GM21786 (cell line): ENCODE results near the gene GAREM2.
"Not testable (repeated sequence)": the region's sequence is repeated elsewhere in the genome, so short reads cannot be mapped to it uniquely, and the experiment has no call there.

Source experiments
- ATAC-seq: cut with Tn5 transposase; IDR thresholded peaks from one replicate; pipeline ENCODE4 v1.9.1; 2021; ENCODE audit not compliant: unreplicated experiment

The GAREM2 gene

DNA sequence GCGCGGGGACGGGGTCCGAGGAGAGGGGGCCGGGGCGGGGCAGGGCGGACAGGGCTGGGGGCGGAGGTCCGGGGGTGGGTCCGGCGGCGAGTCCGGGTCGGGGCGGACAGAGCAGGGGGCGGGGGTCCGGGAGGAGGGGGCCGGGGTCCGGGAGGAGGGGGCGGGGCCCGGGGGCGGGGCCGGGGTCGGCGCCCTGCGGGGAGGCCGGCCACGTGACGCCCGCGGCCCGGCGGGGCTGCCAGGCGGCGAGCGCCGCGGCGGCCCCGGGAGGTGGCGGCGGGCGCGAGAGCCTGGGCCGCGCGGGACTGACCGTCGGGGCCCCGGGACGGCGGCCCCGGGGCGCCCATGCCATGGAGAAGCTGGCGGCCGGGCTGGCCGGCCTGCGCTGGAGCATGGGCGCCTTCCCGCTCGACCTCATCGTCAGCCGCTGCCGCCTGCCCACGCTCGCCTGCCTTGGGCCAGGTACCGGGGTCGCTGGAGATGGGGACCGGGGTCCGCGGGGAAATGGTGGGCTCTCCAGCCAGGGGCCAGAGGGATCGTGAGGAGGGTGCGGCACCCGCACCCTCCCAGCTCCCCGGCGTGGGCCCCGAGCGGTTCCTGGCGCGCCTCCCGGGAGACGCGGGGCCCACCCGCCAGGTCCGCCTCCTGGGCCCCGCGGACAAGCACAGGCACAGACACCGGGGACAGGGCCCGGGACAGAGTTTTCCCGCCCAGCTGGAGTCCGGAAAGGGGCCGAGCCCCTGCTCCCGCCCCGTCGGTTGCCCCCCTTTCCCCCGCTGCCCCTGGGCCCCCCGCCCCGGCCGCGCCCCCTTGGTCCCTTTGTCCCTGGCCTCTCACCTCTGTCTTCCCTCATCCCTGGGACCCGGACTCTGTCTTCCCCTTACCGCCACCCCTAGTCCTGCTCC, at the start of gene GAREM2:
TSS of gene GAREM2 (plus strand) at position 218 of the 905 bp plus-strand sequence. CDS start at position 351, 133 bp downstream.
- no peak for ATAC-seq

DNA sequence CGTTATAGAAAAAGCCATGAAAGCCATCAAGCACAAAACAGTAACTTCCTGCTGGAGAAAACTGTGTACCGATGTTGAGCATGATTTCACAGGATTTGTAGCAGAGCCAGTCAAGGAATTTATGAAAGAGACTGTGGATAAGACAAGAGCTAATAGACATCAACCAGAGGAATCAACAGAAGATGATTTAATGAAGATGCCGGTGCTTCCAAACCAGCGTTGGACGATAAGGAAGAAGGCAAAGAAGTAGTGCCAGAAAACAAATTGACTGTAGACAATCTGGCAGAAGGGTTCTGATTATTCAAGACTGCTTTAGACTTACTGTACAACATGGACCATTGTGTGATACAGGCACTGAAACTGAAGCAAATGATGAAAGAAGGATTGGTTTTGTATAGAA, 49.5 kb upstream of the GAREM2 start:
- ATAC-seq = no peak

DNA sequence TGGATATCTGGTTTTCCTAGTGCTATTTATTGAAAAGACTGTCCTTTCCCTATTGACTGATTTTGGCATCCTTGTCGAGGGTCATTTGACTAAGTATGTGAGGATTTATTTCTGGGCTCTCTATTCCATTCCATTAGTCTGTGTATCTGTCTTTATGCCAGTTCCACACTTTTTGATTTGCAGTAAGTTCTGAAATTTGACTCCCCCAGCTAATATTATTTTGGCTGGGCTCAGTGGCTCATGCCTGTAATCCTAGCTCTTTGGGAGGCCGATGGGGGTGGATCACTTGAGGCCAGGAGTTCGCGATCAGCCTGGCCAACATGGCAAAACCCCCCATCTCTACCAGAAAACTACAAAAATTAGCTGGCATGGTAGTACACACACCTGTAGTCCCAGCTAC, 46.8 kb upstream of the GAREM2 start:
- ATAC-seq = no peak

DNA sequence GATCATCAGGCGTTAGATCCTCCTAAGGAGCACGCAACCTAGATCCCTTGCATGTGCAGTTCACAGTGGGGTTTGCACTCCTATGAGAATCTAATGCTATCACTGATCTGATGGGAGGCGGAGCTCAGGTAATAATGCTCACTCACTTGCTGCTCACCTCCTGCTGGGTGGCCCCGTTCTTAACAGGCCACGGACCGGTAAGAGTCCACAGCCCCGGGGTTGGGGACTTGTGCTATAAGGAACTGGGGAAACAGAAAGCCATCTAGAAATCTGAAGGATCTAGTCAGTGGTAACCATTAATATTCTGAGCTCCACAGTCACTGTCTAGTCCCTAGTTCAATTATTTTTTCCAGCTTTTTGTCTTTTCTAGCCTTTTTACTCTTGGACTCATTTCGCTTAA, 44.7 kb upstream of the GAREM2 start:
- no peak for ATAC-seq

DNA sequence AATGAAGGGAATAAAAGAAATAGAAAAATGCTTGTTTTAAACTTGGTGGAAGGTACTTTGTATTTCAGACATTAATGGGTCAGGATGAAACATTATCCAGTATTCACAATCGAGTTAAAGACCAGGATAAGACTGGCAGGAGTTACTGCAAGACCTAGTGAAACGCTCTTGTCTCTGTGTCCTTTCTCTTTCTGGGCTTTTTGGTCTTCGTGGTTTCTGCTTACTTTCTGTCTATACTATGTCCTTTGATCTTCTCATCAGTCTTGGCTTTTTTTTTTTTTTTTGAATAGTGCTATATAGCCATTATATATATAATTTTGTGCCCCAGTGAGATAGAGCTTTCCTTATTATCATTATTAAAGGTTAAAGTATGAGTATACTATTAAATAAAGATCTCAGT, 42.1 kb upstream of the GAREM2 start:
- no peak for ATAC-seq

DNA sequence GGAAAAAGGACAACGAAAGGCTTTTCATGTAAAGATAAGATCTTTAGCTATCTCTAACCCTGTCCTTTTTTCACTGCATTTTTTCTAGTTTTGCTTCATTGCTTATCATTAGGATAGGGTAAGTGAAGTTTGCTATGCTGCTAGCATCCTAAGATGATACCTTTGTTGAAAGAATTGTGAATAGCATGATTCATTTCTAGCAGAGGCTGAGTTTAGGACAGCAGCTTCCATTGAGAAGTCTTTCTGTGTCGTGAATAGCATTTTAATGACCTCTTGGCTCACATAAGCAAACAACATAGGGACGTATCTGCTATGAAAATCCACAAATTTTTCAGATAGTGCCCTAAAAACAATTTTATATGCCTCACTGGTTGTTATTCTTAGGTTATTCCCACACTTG, 36.4 kb upstream of the GAREM2 start:
- no peak for ATAC-seq

DNA sequence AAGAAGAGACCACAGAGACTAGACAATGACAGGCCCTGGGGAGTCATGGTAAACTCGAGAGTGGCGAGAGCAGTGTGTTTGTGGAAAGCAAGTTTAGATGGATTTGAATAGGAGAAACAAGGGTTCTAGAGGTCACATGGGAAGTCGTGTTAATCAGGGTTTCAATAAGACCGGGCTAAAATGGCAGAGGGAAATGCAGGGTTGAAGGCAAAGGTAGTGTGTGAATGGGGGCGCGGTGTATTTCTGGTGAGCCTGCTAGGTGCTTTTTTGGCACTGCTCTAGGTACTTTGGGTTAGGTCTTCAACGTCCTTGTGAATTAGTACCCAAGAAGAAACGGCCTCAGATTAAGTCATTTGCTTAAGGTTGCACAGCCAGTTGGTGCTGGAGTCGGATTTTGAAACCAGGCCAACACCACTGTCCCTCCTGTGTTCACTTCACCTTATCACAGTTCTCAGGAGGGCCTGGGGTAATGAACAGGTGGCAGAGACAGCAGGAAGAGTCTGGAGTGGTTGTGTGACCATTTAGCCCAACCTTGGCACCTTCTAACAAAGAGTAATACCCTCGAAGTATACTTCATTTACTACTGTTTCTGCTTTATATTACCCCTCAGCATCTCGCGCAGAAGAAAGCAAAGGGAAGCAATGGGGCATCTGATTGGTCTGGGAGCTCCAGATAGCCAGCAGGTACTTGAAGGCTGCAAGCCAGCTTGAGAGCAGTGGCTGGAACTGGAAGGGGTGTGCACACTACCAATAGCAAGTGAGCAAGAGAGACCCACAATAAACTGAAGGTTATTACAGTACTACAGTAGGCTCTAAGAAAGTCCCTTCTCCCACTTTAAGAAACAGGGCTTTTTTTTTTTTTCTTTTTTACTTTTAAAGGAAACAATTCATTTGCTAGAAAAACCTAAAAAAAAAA, 33.4 kb upstream of the GAREM2 start:
- no peak for ATAC-seq

DNA sequence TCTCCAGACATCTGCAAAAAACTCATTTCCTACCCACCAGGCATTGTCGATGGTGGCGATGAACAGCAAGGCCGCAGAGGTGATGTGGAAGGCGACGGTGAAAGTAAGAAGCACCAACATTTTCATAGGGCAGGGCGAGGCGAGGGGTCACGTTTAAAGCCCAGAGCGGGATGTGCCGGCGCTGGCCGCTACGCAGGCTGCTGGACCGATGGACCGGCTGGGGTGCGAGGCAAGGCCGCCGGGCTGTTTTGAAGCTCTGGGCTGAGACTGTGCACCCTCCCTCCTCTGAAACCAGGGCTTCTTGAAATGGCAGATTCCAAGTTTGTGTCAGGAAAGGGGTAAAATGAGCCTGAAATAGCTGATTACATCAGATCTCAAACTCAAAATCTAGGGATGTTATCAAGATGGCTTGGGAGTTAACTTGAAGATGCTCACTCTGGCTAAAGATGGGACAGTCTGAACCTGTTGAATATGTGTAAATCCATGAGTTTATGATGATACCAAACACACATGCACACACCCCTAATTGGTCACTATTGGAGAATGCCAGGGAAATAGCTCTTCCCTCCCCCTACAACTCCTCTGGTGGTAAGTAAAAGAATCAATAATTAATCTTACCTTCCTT, 31.6 kb upstream of the GAREM2 start:
- ATAC-seq = no peak

DNA sequence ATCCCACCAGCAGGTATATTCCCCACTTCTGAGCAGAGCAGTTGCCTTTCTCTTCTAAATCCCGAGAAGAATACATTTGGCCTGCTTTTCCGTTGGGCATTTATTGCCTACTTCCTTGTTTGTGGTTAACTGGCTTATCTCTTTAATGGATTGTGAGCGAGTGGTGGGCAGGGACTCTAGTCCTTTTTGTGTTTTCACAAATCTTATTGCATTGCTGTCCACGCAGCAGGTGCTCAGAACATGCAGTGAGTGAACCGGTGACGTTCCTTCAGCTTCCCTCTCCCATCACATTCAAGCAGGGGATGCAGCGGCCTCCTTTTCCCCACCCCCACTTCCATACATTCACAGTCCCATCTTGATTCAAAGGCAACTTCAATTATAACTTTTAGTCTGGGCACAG, 28.9 kb upstream of the GAREM2 start:
- no peak for ATAC-seq

DNA sequence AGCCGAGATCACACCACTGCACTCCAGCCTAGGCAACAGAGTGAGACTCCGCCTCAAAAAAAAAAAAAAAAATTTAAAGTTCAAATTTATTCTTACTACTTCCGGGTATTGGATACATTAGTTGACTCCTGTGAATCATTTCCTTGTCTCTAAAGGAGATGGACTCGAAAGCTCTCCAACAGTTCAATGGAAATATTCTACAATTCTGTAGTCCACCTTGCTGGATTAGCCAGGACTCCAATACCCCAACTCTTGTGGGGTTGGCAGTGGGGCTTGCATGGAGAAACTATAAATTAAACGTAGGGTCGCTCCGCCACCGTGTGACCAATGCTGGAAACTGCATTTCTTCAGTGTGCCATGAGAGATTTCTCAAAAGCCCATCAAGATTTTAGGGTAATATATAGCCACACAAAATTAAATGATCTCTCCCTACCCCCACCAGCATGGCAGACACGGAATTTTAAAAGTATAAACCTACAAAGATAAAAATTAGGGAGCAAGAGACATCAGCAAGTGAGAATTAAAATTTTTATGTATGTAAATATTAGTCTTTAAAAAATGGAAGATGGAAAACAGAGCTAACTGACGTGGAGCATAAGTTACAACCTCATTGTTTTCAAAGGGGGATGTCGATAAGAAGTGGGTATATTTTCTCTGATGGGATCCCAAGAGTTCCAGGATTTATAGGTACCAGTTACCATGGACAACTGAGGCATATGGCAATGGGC, 27.8 kb upstream of the GAREM2 start:
- ATAC-seq = no peak

DNA sequence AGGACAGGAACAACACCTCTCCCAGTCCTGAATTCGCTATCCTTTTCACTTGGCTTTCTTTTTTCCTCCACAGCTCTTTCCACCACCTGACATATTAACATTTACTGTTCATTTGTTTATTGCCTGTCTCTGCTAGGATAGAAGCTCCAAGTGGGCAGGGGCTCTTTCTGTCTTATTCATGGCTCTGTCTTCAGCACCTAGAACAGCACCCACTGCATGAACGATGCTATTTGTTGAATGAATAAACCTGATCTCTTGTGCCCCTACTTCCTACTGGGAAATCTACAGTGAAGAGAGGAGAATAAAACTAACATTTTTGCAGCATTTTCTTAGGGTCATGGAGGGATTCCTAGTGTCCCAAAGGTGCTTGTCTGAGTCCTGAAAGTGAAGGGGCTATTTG, 24.4 kb upstream of the GAREM2 start:
- no peak for ATAC-seq

DNA sequence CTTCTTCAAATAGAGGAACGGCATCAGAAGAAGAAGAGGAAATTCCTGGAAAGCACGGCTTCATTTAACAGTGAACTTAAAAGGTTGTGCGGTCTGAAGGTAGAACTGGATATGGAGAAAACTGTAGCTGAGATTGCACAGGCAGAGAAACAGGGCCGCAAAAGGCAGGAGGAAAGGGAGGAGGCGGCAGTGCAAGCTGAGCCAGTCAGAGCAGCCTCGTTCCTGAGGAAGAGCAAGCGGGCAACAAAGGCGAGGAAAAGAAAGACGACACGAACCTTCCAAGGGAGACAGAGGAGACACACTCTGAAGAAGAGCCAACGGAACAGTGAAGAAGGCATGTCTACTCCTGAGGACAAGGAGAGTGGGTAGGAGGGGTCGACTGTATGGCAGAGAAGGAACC, 22.6 kb upstream of the GAREM2 start:
- no peak for ATAC-seq

DNA sequence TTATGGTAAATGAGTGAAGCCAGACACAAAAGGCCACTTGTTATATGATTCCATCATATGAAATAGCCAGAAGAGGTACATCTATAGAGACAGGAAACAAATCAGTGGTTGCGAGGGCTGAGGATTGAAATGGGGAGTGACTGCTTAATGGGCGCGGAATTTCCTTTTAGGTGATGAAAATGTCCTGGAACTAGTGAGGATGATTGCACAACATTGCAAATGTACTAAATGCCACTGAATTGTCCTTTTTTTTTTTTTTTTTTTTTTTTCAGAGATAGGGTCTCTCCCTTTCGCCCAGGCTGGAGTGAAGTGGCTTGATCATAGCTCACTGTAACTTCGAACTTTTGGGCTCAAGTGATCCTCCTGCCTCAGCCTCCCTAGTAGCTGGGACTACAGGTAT, 15.3 kb upstream of the GAREM2 start:
- no peak for ATAC-seq

DNA sequence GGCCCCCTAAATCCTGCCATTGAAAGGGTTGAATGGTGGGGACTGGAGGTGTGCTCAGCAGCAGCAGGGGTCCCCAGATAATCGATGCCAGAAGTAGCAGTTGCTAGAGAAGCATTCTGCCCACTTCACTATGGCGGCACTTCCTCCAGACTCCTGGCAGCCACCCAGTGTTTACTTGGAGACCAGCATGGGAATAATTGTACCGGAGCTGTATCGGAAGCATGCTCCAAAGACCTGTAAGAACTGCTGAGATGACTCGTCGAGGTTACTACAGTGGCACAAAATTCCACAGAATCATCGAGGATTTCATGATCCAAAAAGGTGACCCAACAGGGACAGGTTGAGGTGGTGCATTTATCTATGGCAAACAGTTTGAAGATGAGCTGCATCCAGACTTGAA, 11.0 kb upstream of the GAREM2 start:
- no peak for ATAC-seq

DNA sequence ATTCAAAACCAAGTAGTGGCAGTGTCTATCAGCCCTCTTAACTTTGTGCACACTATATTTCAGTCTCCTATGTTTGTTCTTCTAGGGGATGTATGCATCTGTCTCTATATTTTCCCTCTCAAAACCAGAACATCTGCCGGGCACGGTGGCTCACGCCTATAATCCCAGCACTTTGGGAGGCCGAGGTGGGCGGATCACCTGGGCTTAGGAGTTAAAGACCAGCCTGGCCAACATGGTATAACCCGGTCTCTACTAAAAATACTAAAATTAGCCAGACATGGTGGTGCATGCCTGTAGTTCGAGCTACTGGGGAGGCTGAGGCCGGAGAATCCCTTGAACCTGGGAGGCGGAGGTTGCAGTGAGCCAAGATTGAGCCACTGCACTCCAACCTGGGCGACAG, 9.9 kb upstream of the GAREM2 start:
- ATAC-seq = no peak

DNA sequence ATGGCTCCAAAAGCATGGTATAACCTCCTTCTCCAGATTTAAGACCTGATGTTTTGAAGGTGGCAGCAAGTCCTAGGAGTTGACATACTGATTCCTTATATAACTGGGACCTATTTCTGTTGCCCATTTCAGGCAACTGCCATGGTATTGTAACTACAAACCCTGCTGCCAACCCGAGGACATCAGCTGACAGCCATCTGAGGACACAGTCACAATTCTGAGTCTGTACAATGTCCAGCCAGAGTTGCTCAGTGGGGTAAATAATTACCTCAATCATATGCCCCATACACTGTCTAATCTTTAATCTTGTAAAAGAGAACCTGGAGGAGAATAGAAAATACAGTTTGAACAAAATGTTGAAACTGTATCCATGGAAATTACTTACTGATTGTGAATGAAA, 8.7 kb upstream of the GAREM2 start:
- no peak for ATAC-seq

DNA sequence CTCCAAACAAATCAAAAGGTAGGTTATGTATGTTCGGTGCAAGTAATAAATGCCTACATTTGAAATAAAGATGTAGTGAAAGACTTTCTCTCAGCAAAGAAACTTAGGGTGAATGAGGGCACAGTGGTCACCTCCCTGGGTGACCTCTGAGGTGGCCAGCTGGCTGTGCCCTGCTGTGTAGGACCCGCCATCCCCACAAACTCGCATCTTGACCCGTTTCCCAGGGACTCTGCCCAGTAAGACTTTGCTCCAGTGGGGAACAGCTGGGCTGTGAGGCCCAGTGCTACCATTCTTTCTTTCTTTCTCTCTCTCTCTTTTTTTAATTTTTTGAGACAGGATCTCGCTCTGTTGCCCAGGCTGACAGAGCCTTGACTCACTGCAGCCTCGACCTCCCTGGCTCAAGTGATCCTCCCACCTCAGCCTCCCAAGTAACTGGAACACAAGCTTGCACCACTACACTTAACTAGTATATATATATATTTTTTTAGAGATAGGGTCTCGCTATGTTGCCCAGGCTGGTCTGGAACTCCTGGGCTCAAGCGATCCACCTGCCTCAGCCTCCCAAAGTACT, 8.2 kb upstream of the GAREM2 start:
- no peak for ATAC-seq

DNA sequence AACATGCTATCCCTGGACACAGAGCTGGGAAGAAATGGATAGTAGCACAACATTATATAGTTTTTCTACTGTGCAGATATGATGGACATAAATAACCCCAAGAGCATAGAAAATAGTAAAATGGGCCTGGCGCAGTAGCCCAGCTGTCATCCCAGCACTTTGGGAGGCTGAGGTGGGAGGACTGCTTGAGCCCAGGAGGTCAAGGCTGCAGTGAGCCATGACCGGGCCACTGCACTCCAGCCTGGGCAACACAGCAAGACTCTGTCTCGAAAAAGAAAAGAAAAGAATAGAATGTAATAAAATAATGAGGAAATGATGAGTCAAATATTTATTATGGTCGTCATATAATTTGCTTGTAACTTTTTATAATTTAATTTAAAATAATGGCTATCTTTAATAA, 7.5 kb upstream of the GAREM2 start:
- no peak for ATAC-seq

DNA sequence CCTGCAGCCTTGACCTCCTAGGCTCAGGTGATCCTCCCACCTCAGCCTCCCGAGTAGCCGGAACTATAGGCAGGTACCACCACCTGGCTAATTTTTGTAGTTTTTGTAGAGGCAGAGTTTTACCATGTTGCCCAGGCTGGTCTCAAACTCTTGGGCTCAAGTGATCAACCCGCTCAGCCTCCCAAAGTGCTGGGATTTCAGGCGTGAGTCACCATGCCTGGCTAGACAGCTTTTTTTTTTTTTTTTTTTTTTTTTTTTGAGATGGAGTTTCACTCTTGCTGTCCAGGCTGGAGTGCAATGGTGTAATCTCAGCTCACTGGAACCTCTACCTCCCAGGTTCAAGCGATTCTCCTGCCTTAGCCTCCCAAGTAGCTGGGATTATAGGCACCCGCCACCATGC, 6.3 kb upstream of the GAREM2 start:
- not testable (repeated sequence) for ATAC-seq

DNA sequence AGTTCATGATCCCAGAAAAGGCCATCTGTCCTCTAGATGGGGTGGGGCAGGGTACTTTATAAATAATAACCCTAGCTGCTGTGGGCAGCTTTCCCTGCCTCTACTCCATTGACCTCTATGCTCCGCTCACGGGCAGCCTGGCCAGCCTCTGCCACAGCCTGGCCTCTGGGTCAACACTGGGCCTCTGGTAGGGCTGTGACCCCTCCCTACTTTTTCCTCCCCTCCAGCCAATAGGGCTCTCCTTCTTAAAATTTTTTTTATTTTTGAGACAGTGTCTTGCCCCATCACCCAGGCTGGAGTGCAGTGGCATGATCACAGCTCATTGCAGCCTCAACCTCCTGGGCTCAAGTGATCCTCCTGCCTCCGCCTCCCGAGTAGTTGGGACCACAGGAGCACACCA, 4.1 kb upstream of the GAREM2 start:
- no peak for ATAC-seq

DNA sequence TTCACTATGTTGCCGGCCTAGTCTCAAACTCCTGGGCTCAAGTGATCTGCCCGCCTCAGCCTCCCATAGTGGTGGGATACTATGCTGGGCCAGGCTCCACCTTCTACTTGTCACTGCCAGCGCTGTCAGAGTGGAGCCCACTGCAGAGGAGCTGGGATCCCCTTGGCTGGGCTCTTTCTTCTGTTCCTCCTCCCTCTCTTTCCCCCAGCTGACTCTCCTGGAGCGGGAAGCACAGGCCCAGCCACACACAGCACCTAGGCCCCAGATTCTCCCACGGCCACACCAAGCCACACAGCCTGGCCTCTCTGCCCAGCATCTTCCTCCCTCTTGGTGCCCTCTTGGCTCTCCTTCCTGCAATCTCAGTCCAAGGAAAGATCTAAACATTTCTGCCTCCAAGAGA, 3.7 kb upstream of the GAREM2 start:
- no peak for ATAC-seq
